NCI-H146 treated with DMSO at 0.1 percent for 48 hours (cell line): ENCODE measurements around the gene SERPIND1.

Experiments
- DNase-seq: peaks from one replicate; lab custom pipeline; 2025; ENCODE audit not compliant: unreplicated experiment; lab: John Stamatoyannopoulos, UW

SERPIND1 gene

DNA sequence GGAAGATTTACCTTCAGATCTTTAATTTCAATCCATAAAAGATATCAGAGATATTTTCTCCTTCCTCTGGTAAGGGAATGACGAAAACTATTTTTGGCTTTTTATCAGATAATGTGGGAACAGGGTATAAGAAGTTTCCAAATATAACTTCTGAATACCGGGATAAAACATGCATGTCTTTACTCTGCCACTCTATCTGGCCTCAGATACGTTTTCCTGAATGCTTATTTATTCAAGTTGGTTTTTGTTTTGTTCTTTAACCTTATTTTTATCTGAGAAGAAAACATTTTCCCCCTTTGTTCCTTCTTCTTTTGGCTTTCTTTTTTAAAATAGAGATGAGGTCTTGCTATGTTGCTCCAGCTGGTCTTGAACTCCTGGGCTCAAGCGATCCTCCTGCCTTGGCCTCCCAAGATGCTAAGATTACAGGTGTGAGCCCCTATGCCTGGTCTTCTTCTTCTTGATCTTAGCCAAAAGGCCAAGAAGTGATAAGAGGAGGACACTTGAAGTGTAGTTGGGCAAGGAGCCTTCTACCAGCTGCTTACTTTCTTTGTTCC lies 1.5 kb downstream of the SERPIND1 start:
- no peak for DNase-seq

DNA sequence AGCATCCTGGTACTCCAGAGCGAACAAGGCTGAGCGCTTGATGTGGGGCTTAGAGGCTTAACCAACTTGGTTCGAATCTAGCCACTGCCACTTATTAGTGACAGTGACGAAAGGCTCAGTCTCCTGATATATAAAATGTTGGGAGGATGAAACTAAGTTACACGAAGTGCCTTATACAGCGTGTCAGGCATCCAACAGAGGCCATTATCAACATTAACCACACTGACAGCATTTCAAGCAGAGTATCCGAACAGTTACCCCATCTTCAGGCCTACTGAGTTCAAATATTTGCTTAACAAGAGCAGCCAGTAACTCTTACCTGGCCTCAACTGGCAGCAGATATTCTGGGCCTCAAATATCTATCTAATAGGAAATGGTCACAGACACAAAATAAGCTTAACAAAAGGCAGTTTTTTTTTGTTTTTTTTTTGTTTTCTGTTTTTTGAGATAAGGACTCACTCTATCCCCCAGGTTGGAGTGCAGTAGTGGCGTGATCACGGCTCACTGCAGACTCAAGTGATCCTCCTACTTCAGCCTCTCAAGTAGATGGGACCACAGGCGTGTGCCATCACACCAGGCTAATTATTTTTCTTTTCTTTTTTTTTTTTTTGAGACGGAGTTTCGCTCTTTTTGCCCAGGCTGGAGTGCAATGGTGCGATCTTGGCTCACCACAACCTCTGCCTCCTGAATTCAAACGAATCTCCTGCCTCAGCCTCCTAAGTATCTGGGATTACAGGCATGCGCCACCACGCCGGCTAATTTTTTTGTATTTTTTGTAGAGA lies 2.9 kb downstream of the SERPIND1 start:
- DNase-seq: no peak

DNA sequence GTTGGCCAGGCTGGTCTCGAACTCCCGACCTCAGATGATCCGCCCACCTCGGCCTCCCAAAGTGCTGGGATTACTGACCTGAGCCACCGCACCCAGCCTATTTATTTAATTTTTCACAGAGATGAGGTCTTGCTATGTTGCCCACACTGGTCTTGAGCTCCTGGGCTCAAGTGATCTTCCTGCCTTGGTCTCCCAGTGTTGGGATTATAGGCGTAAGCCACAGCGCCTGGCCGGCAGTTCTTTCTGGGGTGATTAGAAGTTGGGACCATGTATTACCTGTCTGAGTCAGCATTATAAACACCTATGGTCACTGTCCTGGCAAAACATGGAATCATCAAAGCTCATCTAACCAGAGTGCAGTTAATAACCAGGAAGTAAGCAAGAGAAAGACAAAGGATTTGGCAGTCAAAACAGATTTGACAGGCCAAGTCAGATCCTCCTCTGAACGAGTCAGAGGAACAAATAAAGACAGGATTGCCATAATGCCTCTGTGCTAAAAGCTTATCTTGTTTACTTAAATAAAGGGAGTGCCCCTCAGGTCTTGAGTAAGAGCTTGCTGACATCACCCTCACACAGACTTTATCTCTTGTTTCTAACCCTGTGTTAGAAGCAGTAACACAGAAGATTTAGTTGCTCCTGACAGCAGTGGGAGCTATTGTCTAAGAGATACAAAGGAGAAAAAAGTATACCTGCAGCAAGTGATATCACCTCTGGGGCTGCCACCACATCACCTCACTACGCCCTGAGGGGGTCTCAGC lies 3.7 kb downstream of the SERPIND1 start:
- peak; percentile 66 for DNase-seq

DNA sequence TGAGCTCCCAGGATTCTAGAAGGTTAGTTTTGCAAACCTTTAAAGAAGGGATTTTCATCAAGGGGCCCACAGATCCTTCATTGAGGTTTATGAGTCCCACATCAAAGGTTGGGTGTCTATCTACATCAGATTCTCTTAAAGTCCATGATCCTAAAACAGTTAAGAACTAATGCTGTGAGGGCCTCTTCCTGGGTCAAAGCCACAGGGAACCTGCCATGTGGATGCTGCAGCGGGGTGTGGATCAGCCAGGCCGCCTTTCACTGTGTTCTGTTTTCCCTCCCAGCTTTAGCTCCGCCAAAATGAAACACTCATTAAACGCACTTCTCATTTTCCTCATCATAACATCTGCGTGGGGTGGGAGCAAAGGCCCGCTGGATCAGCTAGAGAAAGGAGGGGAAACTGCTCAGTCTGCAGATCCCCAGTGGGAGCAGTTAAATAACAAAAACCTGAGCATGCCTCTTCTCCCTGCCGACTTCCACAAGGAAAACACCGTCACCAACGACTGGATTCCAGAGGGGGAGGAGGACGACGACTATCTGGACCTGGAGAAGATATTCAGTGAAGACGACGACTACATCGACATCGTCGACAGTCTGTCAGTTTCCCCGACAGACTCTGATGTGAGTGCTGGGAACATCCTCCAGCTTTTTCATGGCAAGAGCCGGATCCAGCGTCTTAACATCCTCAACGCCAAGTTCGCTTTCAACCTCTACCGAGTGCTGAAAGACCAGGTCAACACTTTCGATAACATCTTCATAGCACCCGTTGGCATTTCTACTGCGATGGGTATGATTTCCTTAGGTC lies 5.3 kb downstream of the SERPIND1 start:
- no peak for DNase-seq

DNA sequence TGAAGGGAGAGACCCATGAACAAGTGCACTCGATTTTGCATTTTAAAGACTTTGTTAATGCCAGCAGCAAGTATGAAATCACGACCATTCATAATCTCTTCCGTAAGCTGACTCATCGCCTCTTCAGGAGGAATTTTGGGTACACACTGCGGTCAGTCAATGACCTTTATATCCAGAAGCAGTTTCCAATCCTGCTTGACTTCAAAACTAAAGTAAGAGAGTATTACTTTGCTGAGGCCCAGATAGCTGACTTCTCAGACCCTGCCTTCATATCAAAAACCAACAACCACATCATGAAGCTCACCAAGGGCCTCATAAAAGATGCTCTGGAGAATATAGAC lies 5.9 kb downstream of the SERPIND1 start:
- no peak for DNase-seq

DNA sequence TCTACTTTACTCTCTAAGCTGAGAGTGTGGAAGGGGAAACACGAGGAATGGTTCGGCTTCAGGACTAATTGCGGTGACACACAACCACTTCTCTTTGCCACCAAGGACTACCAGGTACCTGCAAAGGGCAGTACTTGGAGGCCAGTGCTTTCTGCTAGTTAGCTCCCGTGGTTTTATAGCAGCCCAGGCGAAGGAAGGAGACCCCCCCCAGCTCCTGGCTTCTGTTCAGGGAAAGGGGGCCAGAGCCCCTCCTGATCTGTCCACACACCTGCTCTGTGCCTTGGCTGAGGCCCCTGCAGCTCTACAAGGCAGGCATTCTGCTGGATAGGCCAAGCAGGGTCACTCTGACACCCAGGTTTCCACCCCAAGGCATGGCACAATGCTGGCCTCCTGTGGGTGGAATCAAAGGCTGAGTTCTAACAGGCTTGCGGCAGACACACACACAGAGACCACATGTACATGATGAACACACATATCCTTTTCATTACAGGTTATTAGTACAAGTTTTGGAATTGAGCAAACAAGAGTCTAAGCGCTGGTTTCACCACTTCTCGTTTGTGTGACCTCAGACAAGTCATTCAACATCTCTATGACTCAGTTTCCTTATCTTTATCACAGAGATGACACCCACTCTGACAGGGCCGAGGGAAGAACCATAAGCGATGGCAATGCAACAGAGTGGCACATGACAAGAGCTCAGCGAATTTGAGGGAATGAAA lies 7.5 kb downstream of the SERPIND1 start:
- DNase-seq: no peak

DNA sequence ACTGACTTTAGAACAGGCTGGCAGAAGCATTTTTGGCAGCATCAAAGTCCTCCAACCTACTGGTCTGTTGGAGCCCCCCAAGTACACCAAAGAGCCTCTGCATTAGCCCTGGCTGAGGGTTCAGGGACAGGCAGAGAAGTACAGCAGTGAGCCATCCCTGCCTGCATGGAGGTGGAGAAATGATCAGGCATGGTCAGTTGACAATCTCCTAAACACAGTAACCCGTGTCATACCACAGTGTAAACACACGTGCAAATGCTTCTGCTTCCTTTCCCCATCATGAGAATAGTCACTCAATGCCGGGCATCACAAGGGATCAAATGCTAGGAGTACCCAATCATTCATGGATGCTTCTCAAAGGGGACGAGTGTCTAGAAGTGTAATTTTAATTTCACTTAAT lies 8.2 kb downstream of the SERPIND1 start:
- DNase-seq: no peak

DNA sequence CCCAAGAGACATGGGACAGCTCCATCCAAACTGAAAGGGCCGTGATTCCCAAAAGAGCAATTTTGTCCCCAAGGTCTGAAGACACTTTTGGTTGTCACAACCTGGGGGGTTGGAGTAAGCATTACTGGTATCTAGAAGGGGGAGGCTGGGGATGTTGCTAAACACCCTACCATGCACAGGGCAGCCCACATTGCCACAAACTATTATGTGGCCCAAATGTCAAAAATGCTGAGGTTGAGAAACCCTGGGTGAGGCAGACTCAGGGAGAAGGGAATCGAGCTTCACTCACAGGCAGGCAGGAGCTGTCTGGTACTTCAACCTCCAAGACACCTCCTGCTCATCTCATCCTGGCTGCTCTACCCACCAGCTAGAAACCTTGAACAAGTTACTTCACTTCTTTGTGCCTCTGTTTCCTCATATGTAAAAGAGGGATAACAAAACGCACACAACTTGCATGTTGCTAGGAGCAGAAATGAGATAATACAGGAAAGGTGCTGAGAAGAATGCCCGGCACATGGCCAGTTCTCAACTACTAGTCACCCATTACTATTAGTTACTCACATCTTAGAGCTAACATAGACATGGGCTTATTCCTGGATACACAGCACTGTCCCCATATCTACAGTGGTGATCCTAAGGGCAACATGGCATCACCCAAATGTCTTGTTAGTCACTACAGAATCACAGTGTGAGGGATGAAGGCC lies 8.8 kb downstream of the SERPIND1 start:
- DNase-seq: no peak

DNA sequence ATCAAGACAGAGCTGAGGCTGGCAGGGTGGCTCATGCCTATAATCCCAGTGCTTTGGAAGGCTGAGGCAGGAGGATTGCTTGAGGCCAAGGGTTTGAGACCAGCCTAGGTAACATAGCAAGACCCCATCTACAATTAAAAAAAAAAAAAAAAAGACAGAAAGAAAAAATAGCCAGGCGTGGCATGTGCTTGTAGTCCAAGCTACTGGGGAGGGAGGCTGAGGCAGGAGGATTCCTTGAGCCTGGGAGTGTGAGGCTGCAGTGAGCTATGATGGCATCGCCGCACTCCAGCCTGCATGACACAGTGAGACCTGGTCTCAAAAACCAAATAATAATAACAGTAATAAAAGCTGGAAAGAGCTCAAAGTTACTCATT lies 9.4 kb downstream of the SERPIND1 start:
- DNase-seq: no peak

DNA sequence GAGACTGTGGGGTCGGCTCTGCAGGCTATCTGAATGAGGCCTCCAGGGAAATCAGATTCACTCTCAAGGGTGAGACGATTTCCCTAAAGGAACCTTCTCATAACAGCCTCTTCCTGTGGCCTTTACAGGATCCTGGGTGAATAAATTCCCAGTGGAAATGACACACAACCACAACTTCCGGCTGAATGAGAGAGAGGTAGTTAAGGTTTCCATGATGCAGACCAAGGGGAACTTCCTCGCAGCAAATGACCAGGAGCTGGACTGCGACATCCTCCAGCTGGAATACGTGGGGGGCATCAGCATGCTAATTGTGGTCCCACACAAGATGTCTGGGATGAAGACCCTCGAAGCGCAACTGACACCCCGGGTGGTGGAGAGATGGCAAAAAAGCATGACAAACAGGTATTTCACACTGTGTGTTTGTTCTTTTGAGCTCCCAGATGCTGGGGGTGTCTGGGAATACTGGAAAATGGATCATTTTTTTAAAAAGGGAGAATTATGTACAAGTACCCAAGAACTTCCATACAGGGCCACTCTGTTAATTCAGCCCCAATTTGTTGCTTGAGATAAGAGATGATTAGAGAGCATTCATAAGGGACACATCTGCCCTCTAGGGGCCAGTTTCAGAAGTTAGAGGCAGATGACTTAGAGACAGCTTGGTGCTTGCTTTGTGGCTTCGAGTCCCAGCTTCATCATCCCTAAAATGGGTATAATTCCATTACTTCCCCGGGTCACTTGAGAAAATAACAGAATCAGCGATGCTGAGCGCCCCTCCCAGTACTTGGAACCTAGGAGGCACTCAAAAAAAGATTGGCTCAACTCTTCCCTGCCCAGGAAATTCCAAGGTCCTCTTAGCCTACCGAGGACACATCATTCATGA lies 10.2 kb downstream of the SERPIND1 start:
- DNase-seq: peak; percentile 23

DNA sequence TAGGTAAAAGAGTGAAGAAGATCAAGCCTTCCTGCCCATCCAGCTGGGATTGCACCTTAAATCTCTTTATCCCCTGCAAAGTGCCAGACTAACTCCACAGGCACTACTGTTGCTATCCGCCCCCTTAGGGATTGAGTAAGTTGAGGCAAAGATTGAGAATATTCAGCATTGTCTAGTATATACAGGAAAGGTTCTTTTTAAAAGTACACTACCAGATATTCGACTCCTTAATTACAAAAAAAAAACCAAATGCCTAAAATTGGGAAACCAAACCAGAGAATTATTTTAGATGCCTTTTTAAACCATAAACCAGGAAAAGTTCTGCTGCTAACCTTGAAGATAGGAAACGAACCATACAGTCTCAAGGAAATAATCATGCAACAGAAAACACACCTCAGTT lies 11.5 kb downstream of the SERPIND1 start:
- no peak for DNase-seq

DNA sequence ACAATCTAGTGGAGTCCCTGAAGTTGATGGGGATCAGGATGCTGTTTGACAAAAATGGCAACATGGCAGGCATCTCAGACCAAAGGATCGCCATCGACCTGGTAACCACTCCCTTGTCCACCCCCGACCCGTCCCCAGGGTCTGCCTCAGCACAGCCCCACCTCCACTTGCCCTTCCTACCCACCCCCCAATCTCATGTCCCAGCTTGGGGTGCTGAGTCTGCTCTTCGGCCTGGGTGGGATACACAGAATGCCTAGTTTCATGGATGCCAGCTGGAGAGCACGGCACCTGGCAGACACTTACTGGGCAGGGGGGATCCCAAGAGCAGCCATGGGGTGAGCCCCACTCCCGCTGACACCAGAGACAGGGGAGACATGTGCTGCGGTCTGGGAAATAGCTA lies 12.1 kb downstream of the SERPIND1 start:
- DNase-seq: no peak

DNA sequence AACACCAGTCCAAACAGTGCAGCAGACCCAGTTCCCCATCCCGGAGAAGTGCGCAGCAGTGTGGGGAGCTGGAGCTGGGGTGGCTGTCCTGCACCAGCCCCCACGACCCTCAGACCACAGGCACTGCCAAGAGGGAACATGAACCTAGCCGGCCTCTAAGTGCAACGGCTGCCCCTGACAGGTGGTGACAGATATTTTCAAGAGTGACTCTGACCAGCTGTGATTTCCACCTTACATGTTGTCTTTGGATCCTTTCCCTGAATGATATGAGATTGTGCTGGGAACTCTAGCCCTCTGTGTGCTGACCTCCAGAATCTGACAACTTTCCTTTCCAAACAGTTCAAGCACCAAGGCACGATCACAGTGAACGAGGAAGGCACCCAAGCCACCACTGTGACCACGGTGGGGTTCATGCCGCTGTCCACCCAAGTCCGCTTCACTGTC lies 12.6 kb downstream of the SERPIND1 start:
- DNase-seq: no peak

DNA sequence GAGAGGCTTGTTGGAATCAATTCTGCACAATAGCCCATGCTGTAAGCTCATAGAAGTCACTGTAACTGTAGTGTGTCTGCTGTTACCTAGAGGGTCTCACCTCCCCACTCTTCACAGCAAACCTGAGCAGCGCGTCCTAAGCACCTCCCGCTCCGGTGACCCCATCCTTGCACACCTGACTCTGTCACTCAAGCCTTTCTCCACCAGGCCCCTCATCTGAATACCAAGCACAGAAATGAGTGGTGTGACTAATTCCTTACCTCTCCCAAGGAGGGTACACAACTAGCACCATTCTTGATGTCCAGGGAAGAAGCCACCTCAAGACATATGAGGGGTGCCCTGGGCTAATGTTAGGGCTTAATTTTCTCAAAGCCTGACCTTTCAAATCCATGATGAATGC lies 13.3 kb downstream of the SERPIND1 start:
- DNase-seq: no peak

DNA sequence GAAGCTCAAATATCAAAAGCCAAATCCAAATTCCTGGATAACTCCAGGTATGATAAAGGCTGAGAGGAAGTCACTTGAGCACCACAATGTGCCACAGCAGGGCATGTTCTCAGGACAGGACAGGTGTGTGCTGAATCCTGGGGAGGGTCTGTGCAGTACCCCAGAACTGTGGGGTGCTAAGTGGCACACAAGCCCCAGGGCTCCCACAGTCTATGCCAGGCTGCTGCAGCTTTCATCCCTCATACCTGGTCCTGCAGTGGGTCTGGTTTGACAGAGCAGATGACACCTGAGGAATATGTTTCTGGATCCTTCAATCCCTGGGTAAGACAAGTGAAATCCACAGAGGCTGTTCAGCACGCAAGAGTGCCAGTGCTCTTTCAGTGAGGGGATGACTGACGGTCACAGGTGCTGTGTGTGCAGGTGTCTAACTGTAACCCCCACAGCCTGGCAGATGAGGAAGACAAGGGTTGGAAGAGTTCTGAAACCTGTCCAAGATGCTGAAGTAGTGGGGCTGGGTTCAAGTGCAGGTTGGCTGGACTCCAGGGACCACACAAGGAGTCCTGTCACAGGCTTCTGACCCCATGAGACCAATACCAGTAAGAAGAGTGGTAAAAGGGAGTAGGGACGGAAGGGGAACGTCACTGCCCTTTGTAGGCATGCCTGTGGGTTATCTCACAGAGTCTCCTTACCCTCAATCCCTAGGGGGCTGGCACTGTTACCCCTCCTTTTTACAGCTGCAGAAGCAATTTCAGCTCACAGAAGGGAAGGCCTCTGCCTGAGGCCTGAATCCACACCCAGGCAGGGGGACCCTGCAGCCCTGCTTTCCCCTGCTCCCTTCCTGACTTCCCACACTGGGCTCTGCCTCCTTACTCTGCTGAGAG lies 14.1 kb downstream of the SERPIND1 start:
- DNase-seq: no peak

DNA sequence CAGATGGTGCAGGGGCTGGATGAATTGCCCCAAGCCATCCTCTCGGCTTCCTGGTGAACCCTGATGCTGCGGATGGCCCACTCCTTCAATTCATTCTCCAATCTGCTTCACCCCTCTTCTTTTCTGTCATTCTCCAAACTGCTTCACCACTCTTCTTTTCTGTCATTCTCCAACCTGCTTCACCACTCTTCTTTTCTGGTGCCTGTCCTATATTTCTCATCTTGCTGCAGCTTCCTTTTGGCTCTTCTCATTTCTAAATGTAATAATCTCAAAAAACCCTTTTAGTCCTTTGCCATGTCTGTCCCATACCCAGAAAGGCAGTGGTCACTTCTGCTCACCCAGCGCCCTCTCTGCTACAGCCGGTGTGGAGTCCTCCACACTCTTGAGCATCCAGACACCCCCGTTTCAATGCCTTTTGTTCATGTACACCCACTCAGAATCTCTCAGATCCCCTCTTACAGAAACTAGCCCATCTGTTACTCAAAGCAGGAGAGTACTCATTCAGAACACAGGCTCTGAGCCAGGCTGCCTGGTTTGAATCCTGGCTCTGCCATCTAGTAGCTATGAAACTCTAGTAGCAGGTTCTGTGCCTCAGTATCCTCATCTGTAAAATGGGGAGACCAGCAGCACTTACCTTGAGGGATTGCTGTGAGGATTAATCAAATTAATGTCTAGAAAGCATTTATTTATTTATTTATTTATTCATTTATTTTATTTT lies 14.9 kb downstream of the SERPIND1 start:
- DNase-seq: no peak

DNA sequence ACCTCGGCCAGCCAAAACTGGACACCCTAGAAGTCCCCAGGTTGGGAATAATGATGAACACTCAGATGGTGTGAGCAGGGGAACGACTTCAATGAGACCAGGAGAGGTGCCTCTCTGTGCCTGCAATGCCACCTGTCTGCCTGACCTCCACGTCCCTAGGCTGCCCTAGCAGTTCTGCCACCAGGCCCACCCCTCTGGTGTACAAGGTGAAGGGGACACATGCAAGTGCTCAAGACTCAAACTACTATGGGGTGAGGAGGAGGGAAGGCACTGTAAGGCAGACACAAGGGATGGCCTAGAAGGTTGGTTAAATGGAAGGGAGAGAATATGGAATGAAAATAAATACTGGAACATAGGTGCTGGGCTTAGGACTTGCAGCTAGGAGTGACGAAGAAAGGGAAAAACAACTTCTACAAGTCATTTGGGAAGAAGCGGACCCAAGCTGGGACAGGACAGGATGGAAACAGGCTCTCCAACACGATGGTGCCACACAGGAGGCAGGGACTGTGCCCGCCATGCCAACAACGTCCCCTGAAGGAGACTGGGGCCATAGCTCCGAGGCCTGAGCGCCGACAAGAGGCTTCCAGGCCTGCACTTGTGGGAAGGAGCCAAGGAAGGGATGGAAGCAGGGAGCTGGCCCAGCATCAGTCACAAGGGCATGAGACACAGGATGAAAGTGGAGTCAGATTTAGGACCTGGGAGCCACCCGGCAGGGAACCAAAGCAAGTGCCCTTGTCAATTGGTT lies 18.5 kb downstream of the SERPIND1 start:
- no peak for DNase-seq
